SIG-M5 (cell line): ENCODE measurements around the gene MARCHF3.
"Not testable (repeated sequence)": the region's sequence is repeated elsewhere in the genome, so short reads cannot be mapped to it uniquely, and the experiment has no call there.

Experiments
- DNase-seq: peaks from one replicate; lab custom pipeline; 2025; lab: John Stamatoyannopoulos, UW

Gene MARCHF3

GRCh38 chr5:126953640-126954039 is 76.7 kb downstream of the MARCHF3 start:
- no peak for DNase-seq

- DNase-seq = no peak
Observed at GRCh38 chr5:126949475-126949874, 80.9 kb downstream of the MARCHF3 start.

- no peak for DNase-seq
Observed at GRCh38 chr5:126948453-126948852, 81.9 kb downstream of the MARCHF3 start.

- DNase-seq = no peak
Observed at GRCh38 chr5:126948011-126948355, 82.4 kb downstream of the MARCHF3 start.

- no peak for DNase-seq
Observed at GRCh38 chr5:126947146-126948010, 83.0 kb downstream of the MARCHF3 start.

- not testable (repeated sequence) for DNase-seq
Observed at GRCh38 chr5:126942908-126943307, 87.5 kb downstream of the MARCHF3 start.

- DNase-seq = no peak
Observed at GRCh38 chr5:126941403-126941802, 89.0 kb downstream of the MARCHF3 start.

GRCh38 chr5:126939887-126940286 is 90.5 kb downstream of the MARCHF3 start:
- no peak for DNase-seq

- no peak for DNase-seq
Observed at GRCh38 chr5:126938466-126938865, 91.9 kb downstream of the MARCHF3 start.

- DNase-seq = no peak
Observed at GRCh38 chr5:126937771-126938170, 92.6 kb downstream of the MARCHF3 start.

- no peak for DNase-seq
Observed at GRCh38 chr5:126936775-126937418, 93.5 kb downstream of the MARCHF3 start.

GRCh38 chr5:126931963-126932660 is 98.2 kb downstream of the MARCHF3 start:
- DNase-seq = no peak

GRCh38 chr5:126928041-126928440 is 102.3 kb downstream of the MARCHF3 start:
- DNase-seq = no peak

GRCh38 chr5:126927429-126927828 is 102.9 kb downstream of the MARCHF3 start:
- DNase-seq = no peak

- no peak for DNase-seq
Observed at GRCh38 chr5:126926187-126926586, 104.2 kb downstream of the MARCHF3 start.

GRCh38 chr5:126925482-126925881 is 104.9 kb downstream of the MARCHF3 start:
- DNase-seq = no peak

GRCh38 chr5:126924331-126925033 is 105.9 kb downstream of the MARCHF3 start:
- DNase-seq = no peak

- DNase-seq = no peak
Observed at GRCh38 chr5:126921241-126922091, 108.9 kb downstream of the MARCHF3 start.

GRCh38 chr5:126920291-126920690 is 110.1 kb downstream of the MARCHF3 start:
- no peak for DNase-seq

- no peak for DNase-seq
Observed at GRCh38 chr5:126919566-126919965, 110.8 kb downstream of the MARCHF3 start.

- DNase-seq = no peak
Observed at GRCh38 chr5:126918615-126918957, 111.8 kb downstream of the MARCHF3 start.
